ENCODE data around the gene LAMA1. TPM values are rescaled to one million over a fixed set of nuclear protein-coding genes. Genes with fewer than 3 reads are reported as not detected.

Gene LAMA1
- total RNA-seq, 1 experiment from 2014 or later = 28.8 TPM

DNA sequence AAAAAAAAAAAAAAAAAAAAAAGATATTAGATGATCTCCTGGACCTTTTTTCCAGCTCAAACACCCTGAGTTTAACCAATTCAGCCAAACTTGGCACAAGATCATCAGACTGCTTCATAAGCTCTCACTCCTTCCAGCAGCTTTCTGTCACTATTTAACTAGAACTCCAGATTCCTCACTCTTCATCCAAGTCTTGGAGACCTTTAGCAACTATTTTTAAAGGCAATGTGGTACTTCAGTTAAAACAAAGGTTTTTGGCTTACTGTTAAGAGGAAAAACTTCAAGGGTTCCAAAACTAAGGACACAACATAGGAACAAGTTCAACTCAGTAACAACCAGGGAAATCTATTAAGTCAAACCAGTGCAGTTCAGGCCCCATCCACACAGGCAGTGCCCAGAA, 23.2 kb downstream of the LAMA1 start:
- no peak overlapping the region for H3K27ac ChIP-seq (ENCODE audit: insufficient read length, low read depth, low read length)
- Mint-ChIP-seq H3K9me3 (peaks cover 5 to 7% of the 10 kb centered on the region in 2 experiments; a peak in 4 of 5 replicates), H3K4me1 (peaks cover 12 to 39% of the 10 kb centered on the region in 2 experiments), H3K27me3 (ENCODE audit: low read depth) (no peaks in the 10 kb centered on the region), H3K4me3 (no peak overlapping the region), H3K36me3 (ENCODE audit: insufficient read depth in 1 of 3, low read depth in 3 of 3) (peaks cover 1 to 10% (median 8%) of the 10 kb centered on the region in 3 experiments), H3K27ac (no peak overlapping the region)
- no peak overlapping the region for H3K18ac ChIP-seq (ENCODE audit: insufficient read length, low read depth, low read length)
- H4K8ac ChIP-seq (replicated peaks; ENCODE audit: insufficient read length, low read depth, low read length) = no peak overlapping the region
- no peak overlapping the region for H3K4me2 ChIP-seq (ENCODE audit: insufficient read depth, insufficient read length, low read length)
- H3K9ac ChIP-seq (ENCODE audit: extremely low read depth, insufficient read length, low read length) = no peak overlapping the region
- H2BK15ac ChIP-seq (ENCODE audit: low read depth, low read length) = no peak overlapping the region
- no peak overlapping the region for H4K91ac ChIP-seq (ENCODE audit: insufficient read length, low read depth, low read length)
- H3T11ph ChIP-seq (ENCODE audit: low read length) = no peak overlapping the region
- no peaks in the 10 kb centered on the region for H3K79me1 ChIP-seq (ENCODE audit: insufficient read depth, low read depth, low read length, poor library complexity, severe bottlenecking)
- H3K23ac ChIP-seq (ENCODE audit: insufficient read length, low read depth, low read length) = no peak overlapping the region
- no peaks in the 10 kb centered on the region for H3K9me3 ChIP-seq (ENCODE audit: control insufficient read depth, low read depth, low read length)
- H3K23me2 ChIP-seq (ENCODE audit: insufficient read length, low read depth, low read length, poor library complexity, severe bottlenecking) = no peaks in the 10 kb centered on the region
- no peak overlapping the region for H3K14ac ChIP-seq (ENCODE audit: insufficient read depth, low read length)
- no peak overlapping the region for H2BK12ac ChIP-seq (ENCODE audit: insufficient read length, low read depth, low read length)
- no peak for DNase-seq
- TF ChIP-seq, protein P1, sequence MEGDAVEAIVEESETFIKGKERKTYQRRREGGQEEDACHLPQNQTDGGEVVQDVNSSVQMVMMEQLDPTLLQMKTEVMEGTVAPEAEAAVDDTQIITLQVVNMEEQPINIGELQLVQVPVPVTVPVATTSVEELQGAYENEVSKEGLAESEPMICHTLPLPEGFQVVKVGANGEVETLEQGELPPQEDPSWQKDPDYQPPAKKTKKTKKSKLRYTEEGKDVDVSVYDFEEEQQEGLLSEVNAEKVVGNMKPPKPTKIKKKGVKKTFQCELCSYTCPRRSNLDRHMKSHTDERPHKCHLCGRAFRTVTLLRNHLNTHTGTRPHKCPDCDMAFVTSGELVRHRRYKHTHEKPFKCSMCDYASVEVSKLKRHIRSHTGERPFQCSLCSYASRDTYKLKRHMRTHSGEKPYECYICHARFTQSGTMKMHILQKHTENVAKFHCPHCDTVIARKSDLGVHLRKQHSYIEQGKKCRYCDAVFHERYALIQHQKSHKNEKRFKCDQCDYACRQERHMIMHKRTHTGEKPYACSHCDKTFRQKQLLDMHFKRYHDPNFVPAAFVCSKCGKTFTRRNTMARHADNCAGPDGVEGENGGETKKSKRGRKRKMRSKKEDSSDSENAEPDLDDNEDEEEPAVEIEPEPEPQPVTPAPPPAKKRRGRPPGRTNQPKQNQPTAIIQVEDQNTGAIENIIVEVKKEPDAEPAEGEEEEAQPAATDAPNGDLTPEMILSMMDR (conservative IDR thresholded peaks at IDR 0.05) = no peak
- H3K4ac ChIP-seq (ENCODE audit: low read depth, low read length) = no peak overlapping the region
- H2BK120ac ChIP-seq (ENCODE audit: low read depth, low read length, poor library complexity, severe bottlenecking) = no peak overlapping the region
- no peak overlapping the region for H3K56ac ChIP-seq (ENCODE audit: insufficient read length, low read depth, low read length)
- no peaks in the 10 kb centered on the region for H4K20me1 ChIP-seq (ENCODE audit: control insufficient read depth, insufficient read depth, insufficient read length)
- H2AK5ac ChIP-seq (ENCODE audit: insufficient read length, low read length) = no peak overlapping the region
- H3K4me1 ChIP-seq (ENCODE audit: insufficient read depth, low read length) = no peaks in the 10 kb centered on the region
- H2BK5ac ChIP-seq (ENCODE audit: insufficient read length, low read length) = no peak overlapping the region
- no peaks in the 10 kb centered on the region for H3K27me3 ChIP-seq (ENCODE audit: insufficient read depth, low read length)
- H4K5ac ChIP-seq (ENCODE audit: insufficient read length, low read depth, low read length) = no peak overlapping the region
- H2AFZ ChIP-seq (ENCODE audit: low read length) = no peak overlapping the region
- no peak overlapping the region for H2BK20ac ChIP-seq (ENCODE audit: low read depth, low read length, poor library complexity, severe bottlenecking)
- no peaks in the 10 kb centered on the region for H3K79me2 ChIP-seq (ENCODE audit: insufficient read depth, low read length)
